ENCODE data around the gene SIDT2.
"Not testable (repeated sequence)": the region's sequence is repeated elsewhere in the genome, so short reads cannot be mapped to it uniquely, and the experiment has no call there.

SIDT2 gene

DNA sequence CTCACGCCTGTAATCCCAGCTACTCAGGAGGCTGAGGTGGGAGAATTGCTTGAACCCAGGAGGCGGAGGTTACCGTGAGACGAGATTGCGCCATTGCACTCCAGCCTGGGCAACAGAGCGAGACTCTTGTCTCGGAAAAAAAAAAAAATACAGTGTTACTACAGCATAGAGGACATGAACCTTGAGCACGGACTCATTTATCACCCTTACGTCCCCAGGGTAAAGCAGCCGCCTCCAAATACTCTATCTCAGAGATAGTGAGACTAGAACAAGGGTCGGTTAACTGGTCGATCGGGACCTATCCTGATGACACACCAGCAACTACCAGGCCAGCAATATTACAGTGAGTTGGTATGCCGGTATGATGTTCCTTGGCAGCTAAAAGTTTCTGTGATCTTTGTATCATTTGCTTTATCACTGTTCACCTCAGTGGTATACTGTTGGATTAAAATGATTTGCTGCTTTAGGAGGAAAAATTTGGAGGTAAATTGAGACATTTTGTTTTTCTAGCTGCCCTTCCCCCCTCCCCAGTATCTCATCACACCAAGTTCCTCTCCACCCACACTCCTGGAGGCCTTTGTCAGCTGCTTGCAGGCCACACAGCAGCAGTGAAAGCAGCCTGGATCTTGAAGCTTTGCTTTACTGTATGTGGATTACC, 7.0 kb upstream of the SIDT2 start:
- DNase-seq (ENCODE audit: low read depth in 2 of 2), result no peak

DNA sequence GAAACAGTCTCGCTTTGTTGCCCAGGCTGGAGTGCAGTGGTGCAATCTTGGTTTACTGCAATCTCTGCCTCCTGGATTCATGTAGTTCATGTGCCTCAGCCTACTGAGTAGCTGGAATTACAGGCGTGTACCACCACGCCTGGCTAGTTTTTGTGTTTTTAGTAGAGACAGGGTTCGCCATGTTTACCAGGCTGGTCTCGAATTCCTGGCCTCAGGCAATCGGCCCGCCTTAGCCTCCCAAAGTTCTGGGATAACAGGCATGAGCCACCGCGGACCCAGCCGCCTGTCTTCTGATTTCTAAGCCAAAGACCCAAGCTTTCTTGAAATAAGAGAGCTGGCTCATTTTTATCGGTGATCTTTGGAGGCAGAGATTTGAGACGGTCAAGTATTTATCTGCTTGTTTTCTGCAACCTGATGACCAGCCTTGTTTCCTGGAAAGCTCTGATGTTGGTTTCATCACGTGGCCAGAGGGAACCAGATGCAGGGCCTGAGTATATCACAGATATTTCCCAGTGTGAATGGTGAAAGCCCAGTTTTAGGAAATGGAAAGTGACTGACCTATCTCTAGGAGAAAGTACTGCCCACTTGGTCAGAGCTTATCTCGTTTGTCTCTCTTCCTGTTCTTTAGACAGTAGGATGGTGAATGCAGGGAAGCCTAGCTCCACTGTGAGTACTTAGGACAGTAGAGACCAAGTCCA, 5.7 kb upstream of the SIDT2 start:
- no peak for DNase-seq (ENCODE audit: low read depth in 2 of 2)

DNA sequence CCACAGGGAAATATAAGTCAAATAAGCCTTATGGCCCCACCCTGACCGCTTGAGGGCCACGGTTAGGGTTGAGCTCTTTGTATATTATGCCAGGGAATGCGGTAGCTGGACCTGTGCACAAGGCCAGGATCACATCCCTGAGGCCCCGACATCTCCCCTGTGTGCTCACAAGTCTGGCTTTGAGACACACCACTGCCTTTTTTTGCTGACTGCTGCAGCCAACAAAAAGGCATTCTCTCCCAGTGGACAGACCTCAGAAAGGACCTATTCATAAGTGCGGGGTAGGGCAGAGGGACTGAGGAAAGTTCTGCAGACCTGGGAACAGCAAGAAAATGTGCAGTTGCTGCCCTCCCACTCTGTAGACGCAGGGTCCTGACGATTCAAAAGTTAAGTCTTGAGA, 3.4 kb upstream of the SIDT2 start:
- DNase-seq (ENCODE audit: low read depth in 2 of 2), result no peak

DNA sequence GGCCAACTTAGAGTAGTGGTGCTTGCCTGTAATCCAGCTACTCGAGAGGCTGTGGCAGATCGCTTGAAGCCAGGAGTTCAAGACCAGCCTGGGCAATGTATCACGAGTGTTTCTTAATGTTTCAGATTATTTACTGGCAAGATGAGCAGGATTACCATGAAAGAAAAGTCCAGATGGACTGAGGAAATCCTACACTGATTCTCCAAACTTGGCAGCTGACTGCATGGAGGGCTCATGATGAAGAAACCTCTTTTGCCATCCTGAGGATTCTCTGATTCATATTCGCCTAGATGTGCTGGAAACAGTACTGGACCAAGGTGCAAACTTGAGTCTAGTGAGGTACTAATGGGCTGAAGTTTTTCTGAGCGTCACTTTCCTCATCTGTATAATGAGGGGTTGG, 2.8 kb upstream of the SIDT2 start:
- no peak for DNase-seq (ENCODE audit: low read depth in 2 of 2)

DNA sequence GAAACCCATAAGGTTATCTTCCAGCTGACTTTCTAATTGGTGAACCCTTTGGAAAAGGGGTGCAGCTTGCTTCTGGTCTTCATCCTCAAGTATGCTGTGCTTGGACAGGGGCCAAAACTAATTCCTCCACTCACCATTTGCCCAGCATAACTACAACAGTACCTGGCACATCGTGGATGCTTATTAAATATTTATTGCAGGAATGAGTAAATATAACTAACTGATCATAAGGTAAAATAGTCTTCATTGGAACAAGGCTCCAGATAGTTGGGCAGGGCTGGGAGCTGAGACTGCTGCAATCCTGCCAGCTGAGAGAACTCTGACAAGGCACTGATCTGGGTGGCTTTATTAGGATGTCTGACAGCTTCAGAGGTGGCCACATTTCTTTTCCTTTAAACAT, 2.4 kb upstream of the SIDT2 start:
- no peak for DNase-seq (ENCODE audit: low read depth in 2 of 2)

DNA sequence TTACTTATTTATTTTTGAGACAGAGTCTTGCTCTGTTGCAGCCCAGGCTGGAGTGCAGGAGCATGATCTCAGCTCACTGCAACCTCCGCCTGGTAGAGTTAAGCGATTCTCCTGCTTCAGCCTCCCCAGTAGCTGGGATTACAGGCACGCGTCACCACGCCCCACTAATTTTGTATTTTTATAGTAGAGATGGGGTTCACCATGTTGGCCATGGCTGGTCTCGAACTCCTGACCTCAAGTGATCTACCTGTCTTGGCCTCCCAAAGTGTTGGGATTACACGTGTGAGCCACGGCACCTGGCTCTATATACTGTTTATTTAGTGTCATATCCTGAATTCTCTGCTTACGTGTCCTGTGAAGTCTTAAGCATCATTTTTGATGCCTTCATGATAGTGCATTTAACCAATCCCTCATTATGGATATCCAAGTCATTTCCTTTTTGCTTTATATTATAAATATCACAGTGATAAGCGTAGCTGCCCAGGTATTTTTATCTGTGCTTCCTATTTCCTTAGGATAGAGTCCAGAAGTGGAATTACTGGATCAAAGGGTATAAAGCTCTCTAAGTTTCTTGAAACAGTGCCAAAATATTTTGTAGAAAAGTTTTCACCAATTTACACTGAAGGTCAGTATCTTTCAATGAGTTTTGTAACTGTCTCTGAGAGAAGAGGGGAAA, 871 bp upstream of the SIDT2 start:
- no peak for DNase-seq (ENCODE audit: low read depth in 2 of 2)

DNA sequence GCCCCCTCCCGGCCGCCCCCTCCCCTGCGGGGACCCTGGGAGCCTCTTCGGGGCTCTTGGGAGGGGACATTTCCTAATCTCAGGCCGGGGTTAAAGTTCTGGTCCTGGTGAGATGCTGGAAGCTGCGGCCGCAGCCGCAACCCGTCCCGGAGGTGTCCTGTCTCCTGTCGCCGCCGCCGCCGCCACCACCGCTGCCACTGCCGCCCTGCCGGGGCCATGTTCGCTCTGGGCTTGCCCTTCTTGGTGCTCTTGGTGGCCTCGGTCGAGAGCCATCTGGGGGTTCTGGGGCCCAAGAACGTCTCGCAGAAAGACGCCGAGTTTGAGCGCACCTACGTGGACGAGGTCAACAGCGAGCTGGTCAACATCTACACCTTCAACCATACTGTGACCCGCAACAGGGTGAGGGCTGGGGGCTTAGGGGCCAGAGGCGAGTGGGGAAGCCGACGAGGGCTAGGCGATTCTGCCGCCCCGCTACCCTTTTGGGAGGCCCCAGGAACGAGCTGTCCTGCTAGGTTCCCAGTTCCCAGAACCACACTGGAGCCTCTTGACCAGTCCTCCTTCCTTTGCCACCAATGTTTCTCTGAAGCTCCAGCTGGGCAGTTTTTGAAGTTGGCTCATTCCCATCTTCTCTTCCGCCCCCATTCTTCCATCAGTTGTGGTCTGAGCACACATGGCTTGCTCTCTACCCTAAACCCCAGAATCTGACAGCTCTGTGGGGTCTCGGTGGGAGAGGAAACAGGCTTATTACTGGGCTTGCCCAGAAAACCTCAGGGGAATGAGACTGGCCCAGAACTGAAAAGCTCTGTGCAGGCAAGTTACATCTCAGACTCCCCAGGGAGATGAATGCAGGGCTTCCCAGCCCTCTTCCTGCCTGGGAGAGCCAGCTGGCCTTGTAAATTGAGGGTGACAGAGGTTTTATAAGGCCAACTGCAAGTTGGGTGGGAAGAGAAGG, 781 bp downstream of the SIDT2 start:
- DNase-seq (ENCODE audit: low read depth in 2 of 2), result peak; percentile 15 to 27

DNA sequence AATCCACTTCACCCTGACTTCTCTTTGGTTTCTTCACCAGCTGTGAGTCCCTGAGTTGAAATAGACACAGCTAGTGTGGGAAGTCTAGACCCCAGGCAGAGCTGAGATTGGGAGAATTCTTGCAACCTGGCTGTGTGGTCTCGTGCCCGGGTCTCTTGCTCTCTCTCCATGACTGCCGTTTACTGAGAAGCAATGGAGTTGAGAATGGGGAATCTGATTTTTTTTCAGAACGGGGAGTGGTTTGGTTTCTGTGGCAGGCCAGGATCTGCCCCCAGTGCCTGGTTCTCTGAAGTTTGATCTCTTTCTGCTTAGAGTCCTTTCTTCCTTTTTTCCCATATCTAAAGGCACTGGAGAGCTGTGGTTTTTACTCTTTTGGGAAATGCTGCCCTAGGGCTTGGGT, 1.5 kb downstream of the SIDT2 start:
- DNase-seq (ENCODE audit: low read depth in 2 of 2), result no peak

DNA sequence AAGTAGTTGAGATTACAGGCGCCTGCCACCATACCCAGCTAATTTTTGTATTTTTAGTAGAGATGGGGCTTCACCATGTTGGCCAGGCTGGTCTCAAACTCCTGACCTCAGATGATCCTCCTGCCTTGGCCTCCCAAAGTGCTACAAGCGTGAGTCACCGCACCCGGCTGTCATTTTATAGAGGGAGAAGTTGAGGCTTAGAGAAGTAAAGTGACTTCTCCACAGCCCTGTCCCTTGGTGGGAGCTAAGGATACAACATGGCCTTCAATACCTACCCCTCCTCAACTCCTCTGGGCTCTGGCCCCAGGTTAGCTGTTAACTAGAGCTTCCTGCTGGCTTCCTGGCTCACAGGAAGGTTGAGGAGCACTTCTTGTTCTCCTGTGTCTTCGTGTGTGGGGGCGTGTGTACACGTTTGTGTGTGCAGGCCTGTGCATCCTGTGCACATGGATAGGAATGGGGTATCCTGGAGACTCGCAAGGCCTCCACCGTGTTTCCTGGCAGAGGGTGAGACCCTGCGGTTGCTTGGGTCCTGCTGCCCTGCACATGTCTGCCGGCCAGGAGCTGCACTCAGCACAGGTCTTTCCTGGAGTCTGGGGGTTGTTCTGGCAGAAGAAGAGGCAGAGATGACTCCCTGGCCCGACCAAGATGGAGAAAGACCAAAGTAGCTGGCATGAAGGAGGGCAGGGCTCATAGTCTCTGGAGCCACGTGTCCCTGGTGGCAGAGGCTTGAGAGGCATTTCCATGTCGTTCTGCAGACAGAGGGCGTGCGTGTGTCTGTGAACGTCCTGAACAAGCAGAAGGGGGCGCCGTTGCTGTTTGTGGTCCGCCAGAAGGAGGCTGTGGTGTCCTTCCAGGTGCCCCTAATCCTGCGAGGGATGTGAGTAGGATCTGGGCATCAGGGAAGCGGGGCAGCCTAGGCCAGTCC, 2.4 kb downstream of the SIDT2 start:
- peak; percentile 19 to 28 for DNase-seq (ENCODE audit: low read depth in 2 of 2)

DNA sequence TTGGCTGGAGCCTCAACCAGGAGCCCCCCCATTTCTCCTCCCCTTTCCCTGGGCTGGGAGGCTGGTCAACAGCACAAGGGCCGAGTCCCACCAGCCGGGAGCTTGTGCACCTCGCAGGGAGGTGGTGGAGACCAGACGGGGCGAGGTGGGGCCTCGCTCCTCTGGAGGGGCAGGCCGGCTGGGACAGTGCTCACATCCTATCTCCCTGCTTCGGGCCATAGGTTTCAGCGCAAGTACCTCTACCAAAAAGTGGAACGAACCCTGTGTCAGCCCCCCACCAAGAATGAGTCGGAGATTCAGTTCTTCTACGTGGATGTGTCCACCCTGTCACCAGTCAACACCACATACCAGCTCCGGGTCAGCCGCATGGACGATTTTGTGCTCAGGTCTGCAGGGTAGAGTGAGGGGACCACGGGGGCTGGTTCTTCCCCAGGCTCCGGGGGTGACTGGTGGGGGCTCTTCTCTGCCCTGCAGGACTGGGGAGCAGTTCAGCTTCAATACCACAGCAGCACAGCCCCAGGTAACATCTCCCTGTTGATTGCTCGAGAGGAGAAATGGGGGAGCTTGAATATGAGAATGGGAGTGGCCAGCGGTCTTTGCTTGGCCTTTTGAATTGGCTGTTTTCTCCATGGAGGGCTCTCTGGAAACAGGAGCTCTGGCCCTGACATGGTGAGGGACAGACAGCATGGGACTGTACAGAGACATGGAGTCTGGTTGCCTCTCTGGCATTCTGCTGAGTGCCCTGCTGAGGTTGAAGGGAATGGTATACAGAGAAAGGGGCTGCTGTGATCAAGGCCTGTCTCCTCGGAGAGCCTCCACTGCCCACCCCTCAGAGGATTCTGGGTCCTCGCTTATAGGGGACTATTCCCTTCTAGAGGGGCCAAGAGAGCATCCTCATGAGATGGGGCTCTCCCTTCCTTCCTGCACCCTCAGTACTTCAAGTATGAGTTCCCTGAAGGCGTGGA, 3.3 kb downstream of the SIDT2 start:
- no peak for DNase-seq (ENCODE audit: low read depth in 2 of 2)

DNA sequence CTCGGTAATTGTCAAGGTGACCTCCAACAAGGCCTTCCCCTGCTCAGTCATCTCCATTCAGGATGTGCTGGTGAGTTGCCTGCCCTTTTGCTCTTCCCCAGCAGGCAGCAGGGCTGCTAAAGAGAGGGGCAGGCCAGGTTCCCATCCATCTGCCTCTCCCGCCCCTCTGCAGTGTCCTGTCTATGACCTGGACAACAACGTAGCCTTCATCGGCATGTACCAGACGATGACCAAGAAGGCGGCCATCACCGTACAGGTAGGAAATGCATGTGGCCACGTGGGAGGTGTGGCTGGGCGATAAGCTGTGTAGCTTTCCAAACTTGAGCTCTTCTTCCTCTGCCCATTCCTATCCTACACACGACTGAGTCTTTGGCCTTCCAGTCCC, 4.0 kb downstream of the SIDT2 start:
- DNase-seq (ENCODE audit: low read depth in 2 of 2), result no peak

DNA sequence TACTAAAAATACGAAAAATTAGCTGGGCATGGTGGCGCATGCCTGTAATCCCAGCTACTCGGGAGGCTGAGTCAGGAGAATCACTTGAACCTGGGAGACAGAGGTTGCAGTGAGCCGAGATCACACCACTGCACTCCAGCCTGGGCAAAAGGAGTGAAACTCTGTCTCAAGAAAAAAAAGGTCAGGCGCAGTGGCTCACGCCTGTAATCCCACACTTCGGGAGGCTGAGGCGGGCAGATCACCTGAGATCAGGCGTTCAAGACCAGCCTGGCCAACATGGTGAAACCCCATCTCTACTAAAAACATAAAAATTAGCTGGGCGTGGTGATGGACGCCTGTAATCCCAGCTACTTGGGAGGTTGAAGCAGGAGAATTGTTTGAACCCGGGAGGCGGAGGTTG, 4.6 kb downstream of the SIDT2 start:
- DNase-seq (ENCODE audit: low read depth in 2 of 2), result not testable (repeated sequence)

DNA sequence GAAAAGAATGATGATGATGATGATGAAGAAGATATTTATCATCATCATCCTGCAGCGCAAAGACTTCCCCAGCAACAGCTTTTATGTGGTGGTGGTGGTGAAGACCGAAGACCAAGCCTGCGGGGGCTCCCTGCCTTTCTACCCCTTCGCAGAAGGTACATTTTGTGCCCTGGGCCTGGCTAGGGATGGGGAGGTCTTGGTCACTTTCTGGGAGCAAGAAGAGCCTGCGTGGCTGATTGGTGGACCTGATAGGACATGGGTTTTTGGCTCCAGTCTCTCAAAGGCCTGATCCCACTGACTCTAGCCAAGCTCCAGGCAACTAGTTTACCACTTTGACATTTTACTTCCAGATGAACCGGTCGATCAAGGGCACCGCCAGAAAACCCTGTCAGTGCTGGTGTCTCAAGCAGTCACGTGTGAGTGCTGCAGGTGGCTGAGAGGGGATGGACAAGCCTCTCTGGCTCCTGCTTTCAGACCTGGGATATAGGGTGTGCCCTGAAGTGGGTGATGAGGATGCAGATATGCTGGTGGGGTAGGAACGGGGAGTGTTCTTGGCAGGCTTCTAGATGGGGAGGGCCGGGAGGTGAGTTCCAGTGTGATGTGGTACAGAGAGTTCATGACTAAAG, 5.3 kb downstream of the SIDT2 start:
- no peak for DNase-seq (ENCODE audit: low read depth in 2 of 2)

DNA sequence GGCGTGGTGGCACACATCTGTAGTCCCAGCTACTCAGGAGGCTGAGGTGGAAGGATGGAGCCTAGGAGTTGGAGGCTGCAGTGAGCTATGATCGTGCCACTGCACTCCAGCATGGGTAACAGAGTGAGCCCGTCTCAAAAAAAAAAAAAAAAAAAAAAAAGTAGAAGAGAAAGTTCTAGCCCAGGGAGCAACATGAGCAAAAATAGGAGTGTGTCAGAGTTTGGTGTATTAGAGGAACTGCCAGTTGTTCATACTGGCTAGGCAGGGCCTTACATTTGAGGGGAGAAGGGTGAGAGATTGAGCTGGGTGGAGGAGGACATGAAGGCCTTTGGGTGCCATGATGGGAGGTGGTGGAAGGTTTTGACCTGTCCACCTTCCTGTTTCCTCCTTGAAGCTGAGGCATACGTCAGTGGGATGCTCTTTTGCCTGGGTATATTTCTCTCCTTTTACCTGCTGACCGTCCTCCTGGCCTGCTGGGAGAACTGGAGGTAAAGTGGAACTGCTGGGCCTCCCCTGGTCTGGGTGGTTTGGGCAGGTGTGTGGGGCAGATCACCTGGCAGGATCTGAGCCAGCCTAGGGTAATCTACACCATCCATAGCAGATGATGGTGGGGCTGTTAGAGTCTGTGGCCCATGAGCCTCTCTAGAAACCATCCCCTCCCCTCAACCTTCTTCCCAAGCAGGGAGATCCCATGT, 7.3 kb downstream of the SIDT2 start:
- DNase-seq (ENCODE audit: low read depth in 2 of 2), result no peak

DNA sequence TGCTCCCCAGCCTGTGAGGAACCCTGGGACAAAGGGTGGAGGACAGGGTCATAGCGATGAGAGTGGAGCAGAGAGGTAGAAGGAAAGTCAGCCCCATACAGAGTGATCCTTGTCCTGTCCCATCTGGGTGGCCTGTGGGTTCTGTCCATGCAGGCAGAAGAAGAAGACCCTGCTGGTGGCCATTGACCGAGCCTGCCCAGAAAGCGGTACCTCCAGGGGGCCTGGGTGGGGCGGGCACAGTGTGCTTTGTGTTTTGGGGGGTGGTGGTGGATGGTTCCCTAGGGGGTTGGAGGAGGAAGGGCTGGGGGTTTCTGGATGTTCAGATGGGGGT, 7.9 kb downstream of the SIDT2 start:
- no peak for DNase-seq (ENCODE audit: low read depth in 2 of 2)

DNA sequence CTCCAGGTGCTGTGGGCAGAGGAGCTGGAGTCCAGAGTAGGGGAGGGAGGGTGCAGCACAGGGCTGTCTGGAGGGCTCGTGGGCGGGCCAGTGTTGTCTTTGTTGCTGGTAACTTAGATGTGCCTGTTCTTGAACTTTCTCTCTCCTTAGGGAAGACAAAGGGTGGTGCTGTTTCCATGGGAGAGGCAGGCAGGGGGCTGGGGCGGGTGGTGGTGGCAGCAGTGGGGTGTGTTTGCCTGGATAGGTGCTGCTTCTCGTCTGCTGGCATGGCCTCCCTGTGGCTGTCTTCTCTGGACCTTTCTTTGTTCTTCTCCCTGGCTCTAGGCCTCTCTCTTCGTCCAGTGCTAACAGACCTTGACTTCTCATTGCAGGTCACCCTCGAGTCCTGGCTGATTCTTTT, 8.5 kb downstream of the SIDT2 start:
- no peak for DNase-seq (ENCODE audit: low read depth in 2 of 2)

DNA sequence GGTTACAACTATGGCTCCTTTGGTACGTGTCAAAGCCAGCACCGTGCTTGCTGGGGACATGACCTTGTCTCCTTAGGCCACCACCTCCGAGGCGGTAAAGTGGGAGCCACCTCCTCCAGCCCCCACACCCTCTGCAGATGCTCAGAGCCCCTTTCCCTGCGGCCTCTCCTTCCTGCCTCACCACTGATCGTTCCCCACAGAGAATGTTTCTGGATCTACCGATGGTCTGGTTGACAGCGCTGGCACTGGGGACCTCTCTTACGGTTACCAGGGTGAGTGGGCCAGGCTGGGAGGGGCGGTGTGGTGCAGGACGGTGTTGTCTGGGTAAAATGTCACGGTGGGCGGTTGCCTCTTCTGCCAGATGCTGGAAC, 8.9 kb downstream of the SIDT2 start:
- no peak for DNase-seq (ENCODE audit: low read depth in 2 of 2)

DNA sequence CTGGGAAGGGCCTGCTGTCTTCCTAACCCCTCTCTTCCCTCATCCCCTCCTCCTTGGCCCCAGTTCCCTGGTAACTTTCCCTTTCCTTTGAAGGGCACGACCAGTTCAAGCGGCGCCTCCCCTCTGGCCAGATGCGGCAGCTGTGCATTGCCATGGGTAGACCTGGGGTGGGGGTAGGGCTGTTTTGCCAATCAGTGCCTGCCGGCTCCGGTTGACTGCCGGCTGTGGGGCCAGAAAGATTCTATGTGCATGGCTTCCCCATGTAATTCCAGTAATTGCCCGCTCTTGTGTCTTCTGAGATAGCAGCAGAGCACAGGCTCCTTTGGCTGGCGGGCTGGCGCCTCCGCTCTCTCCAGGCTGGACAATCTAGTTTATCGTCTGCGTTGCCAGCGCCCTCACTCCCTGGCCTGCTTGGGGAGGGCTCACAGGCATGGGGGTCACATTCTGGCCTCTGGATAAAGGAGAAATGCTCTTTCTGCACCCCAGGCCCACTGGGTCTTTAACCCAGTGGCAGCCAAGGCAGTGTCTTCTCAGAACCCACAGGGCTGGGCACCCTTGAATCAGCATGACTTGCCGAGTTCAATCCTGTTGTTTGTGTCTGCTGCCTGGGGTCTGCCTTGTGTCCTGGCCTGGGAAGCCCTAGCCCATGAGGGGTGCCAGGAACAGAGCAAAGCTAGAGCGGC, 9.4 kb downstream of the SIDT2 start:
- no peak for DNase-seq (ENCODE audit: low read depth in 2 of 2)
